Sciatic nerve (tissue), 2 donors: ENCODE measurements around the gene KRTAP20-2. TPM values are rescaled to one million over a fixed set of nuclear protein-coding genes. Genes with fewer than 3 reads are reported as not detected.

Source experiments
- ATAC-seq: fragments of 200-7000 bp; cut with Tn5 transposase; one replicate; pipeline ENCODE4 v1.9.1; 2020; ENCODE audit warnings: mild to moderate bottlenecking, moderate library complexity
- DNase-seq: peaks from one replicate; pipeline ENCODE4 v3.0.0-alpha.2; 2020; ENCODE audit warnings: low spot score
- intact Hi-C: fragments of 100-400 bp; cut with DNase I; formaldehyde crosslinking; loops from one replicate; pipeline ENCODE4 v1.14.2; 2022
- total RNA-seq: library from RNA; stranded (reverse); fragmentation: NEBNext Ultra II Directional; extraction: Animal tissue kit (Norgen Biotek cat#: 25700); gene quantifications from one replicate; pipeline ENCODE4 v1.2.1, GENCODE V29; 2021
- donor health status: DM: no; HTN: no; CAD: no.
- donor health status: DM: no; HTN: no; CAD: no.

The KRTAP20-2 gene
- not detected for total RNA-seq

GRCh38 chr21:30634906-30635305 lies at the start of gene KRTAP20-2:
TSS of gene KRTAP20-2 (plus strand) at chr21:30635206. CDS start at chr21:30635264, 58 bp downstream.
- intact Hi-C loops, result no loop called here
- no peak for DNase-seq
- ATAC-seq, result no peak

- intact Hi-C loops, result no loop called here
- DNase-seq, result no peak
- ATAC-seq, result no peak
These were observed 44.7 kb upstream of the KRTAP20-2 start, which contains the start of gene KRTAP22-2 for GRCh38 chr21:30590297-30590696. TSS of gene KRTAP22-2 (minus strand) at chr21:30590397.

GRCh38 chr21:30592140-30592539 lies 42.9 kb upstream of the KRTAP20-2 start, which contains the start of gene KRTAP6-3:
TSS of gene KRTAP6-3 (plus strand) at chr21:30592440. CDS start at chr21:30592446, 6 bp downstream.
- DNase-seq (no peak), ATAC-seq (no peak)
- intact Hi-C loops, result no loop called here

- ATAC-seq (no peak), DNase-seq (no peak)
- intact Hi-C loops, result no loop called here
These were observed 36.2 kb upstream of the KRTAP20-2 start, which contains the start of gene KRTAP6-2 for GRCh38 chr21:30598802-30599201. TSS of gene KRTAP6-2 (minus strand) at chr21:30598902. CDS start at chr21:30598874, 28 bp downstream.

GRCh38 chr21:30600787-30601186 lies 34.2 kb upstream of the KRTAP20-2 start, which contains the start of gene KRTAP22-1:
TSS of gene KRTAP22-1 (plus strand) at chr21:30601087.
- intact Hi-C loops, result no loop called here
- no peak for ATAC-seq

GRCh38 chr21:30605968-30606367 lies 29.0 kb upstream of the KRTAP20-2 start:
- intact Hi-C loops, result no loop called here
- ATAC-seq, result no peak
- DNase-seq, result no peak

More at GRCh38 chr21:30600787-30601186, 34.2 kb upstream of the KRTAP20-2 start, which contains the start of gene KRTAP22-1:
- no peak for DNase-seq

GRCh38 chr21:30612132-30612531 lies 22.9 kb upstream of the KRTAP20-2 start:
- DNase-seq (no peak), ATAC-seq (no peak)
- intact Hi-C loops, result no loop called here

- DNase-seq (no peak), ATAC-seq (no peak)
- intact Hi-C loops, result no loop called here
These were observed 21.2 kb upstream of the KRTAP20-2 start, which contains the start of gene KRTAP6-1 for GRCh38 chr21:30613836-30614235. TSS of gene KRTAP6-1 (minus strand) at chr21:30613930. CDS start at chr21:30613904, 26 bp downstream.

GRCh38 chr21:30615199-30615598 lies 19.8 kb upstream of the KRTAP20-2 start:
- intact Hi-C loops, result no loop called here
- no peak for ATAC-seq
- no peak for DNase-seq

- ATAC-seq, result no peak
- intact Hi-C loops, result no loop called here
These were observed 18.9 kb upstream of the KRTAP20-2 start, which contains the start of gene KRTAP20-1 for GRCh38 chr21:30616125-30616524. TSS of gene KRTAP20-1 (plus strand) at chr21:30616425. CDS start at chr21:30616455, 30 bp downstream.

GRCh38 chr21:30620080-30620479 lies 14.9 kb upstream of the KRTAP20-2 start:
- DNase-seq, result no peak
- intact Hi-C loops, result no loop called here

More at GRCh38 chr21:30616125-30616524, 18.9 kb upstream of the KRTAP20-2 start, which contains the start of gene KRTAP20-1:
- no peak for DNase-seq

GRCh38 chr21:30620522-30620921 lies 14.5 kb upstream of the KRTAP20-2 start, which contains the start of gene KRTAP20-4:
TSS of gene KRTAP20-4 (plus strand) at chr21:30620627.
- intact Hi-C loops, result no loop called here
- DNase-seq (no peak), ATAC-seq (no peak)

More at GRCh38 chr21:30620080-30620479, 14.9 kb upstream of the KRTAP20-2 start:
- no peak for ATAC-seq

- DNase-seq, result no peak
- no peak for ATAC-seq
- intact Hi-C loops, result no loop called here
These were observed 11.6 kb upstream of the KRTAP20-2 start for GRCh38 chr21:30623362-30623761.

- DNase-seq (no peak), ATAC-seq (peak; percentile 24)
These were observed 9.4 kb upstream of the KRTAP20-2 start for GRCh38 chr21:30625449-30626165.

GRCh38 chr21:30628109-30628508 lies 6.9 kb upstream of the KRTAP20-2 start:
- ATAC-seq (no peak), DNase-seq (no peak)
- intact Hi-C loops, result no loop called here

More at GRCh38 chr21:30625449-30626165, 9.4 kb upstream of the KRTAP20-2 start:
- intact Hi-C loops, result no loop called here

- peak; percentile 73 for ATAC-seq
- DNase-seq, result no peak
- intact Hi-C loops, result no loop called here
These were observed 5.8 kb upstream of the KRTAP20-2 start for GRCh38 chr21:30629200-30629599.

GRCh38 chr21:30638686-30639085 lies 3.7 kb downstream of the KRTAP20-2 start:
- intact Hi-C loops, result no loop called here
- no peak for ATAC-seq

GRCh38 chr21:30642564-30642963 lies 7.6 kb downstream of the KRTAP20-2 start, which contains the start of gene KRTAP20-3:
TSS of gene KRTAP20-3 (plus strand) at chr21:30642864.
- intact Hi-C loops, result no loop called here
- ATAC-seq (no peak), DNase-seq (no peak)

More at GRCh38 chr21:30638686-30639085, 3.7 kb downstream of the KRTAP20-2 start:
- DNase-seq, result no peak

- ATAC-seq (no peak), DNase-seq (no peak)
- intact Hi-C loops, result no loop called here
These were observed 12.0 kb downstream of the KRTAP20-2 start for GRCh38 chr21:30646904-30647414.

- no peak for ATAC-seq
These were observed 17.9 kb downstream of the KRTAP20-2 start for GRCh38 chr21:30652891-30653290.

More at GRCh38 chr21:30652891-30653290, 17.9 kb downstream of the KRTAP20-2 start:
- intact Hi-C loops, result no loop called here
- DNase-seq, result no peak
